ENCODE results near the gene CILP.

DNA sequence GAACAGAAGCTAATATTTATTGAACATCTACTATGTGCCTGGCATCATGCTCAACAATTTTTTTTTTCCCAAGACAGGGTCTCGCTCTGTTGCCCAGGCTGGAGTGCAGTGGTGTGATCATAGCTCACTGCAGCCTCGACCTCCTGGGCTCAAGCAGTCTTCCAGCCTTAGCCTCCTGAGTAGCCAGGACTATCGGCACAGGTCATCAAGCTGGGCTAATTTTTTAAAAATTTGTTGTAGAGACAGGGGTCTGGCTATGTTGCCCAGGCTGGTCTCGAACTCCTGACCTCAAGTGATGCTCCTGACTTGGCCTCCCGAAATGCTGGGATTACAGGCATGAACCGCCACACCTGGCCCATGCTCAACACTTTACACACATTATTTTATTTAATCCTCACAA lies 35.7 kb upstream of the CILP start:
- no peak for TF ChIP-seq CTCF (IDR thresholded peaks at IDR 0.05 in 4 of 5, conservative IDR thresholded peaks at IDR 0.05 in 1 of 5)
- no peak for TF ChIP-seq POLR2A (IDR thresholded peaks at IDR 0.05)

Data from gastrocnemius medialis (tissue), 4 donors.